BE2C (cell line): ENCODE results near the gene PCDHA7.
"Not testable (repeated sequence)": the region's sequence is repeated elsewhere in the genome, so short reads cannot be mapped to it uniquely, and the experiment has no call there.

Source experiments
- DNase-seq: peaks from one replicate; pipeline ENCODE4 v3.0.0-alpha.2; 2020
- H3K27me3 ChIP-seq: fragments of 250-450 bp; sonication (Bioruptor Pico); 2 replicates; pipeline ENCODE4 v1.5.1; 2020; ENCODE audit warnings: mild to moderate bottlenecking
- H3K36me3 ChIP-seq: fragments of 250-450 bp; sonication (Bioruptor Pico); 2 replicates; pipeline ENCODE4 v1.5.1; 2020; ENCODE audit warnings: mild to moderate bottlenecking
- H3K4me1 ChIP-seq: fragments of 250-450 bp; sonication (Bioruptor Pico); 2 replicates; pipeline ENCODE4 v1.5.1; 2020
- H3K4me3 ChIP-seq: 2 replicates; pipeline ENCODE4 v1.5.1; 2011; ENCODE audit warnings: low read depth, low read length
- H3K9me3 ChIP-seq: fragments of 250-450 bp; sonication (Bioruptor Pico); 2 replicates; pipeline ENCODE4 v1.5.1; 2020
- CTCF ChIP-seq: IDR thresholded peaks from 2 replicates; pipeline ENCODE4 v1.5.1; 2012; ENCODE audit warnings: mild to moderate bottlenecking, low read depth, low read length

PCDHA7 gene

GRCh38 chr5:140870221-140871201 lies 36.4 kb downstream of the PCDHA7 start:
- TF ChIP-seq CTCF: no peak
- Histone ChIP-seq H3K36me3 (peaks cover 3% of the 10 kb centered on the region), H3K4me3 (no peak overlapping the region), H3K27me3 (no peaks in the 10 kb centered on the region), H3K4me1 (no peaks in the 10 kb centered on the region), H3K9me3 (no peaks in the 10 kb centered on the region)
- no peak for DNase-seq

- H3K4me1 ChIP-seq: no peaks in the 10 kb centered on the region
- H3K4me3 ChIP-seq: no peak within 1 kb of the TSS
- peaks cover 7% of the 10 kb centered on the region for H3K36me3 ChIP-seq
- no peak for DNase-seq
- no peaks in the 10 kb centered on the region for H3K27me3 ChIP-seq
- H3K9me3 ChIP-seq: no peaks in the 10 kb centered on the region
- TF ChIP-seq CTCF: 0 out of 2 replicates have a peak, but pooled peaks have one; percentile 25
Observed at GRCh38 chr5:140875085-140876065, 41.3 kb downstream of the PCDHA7 start, which contains the start of gene PCDHA12. Gene PCDHA12 (plus strand): TSS chr5:140875308. CDS start chr5:140875473, 165 bp downstream.

GRCh38 chr5:140876541-140877261 lies 42.6 kb downstream of the PCDHA7 start:
- H3K4me3 ChIP-seq, DNase-seq, H3K9me3 ChIP-seq, H3K36me3 ChIP-seq, H3K27me3 ChIP-seq, H3K4me1 ChIP-seq: not testable (repeated sequence)

- no peak for DNase-seq
- H3K36me3 ChIP-seq: peaks cover 7% of the 10 kb centered on the region; the same call in 1 of the 2 replicates
- no peaks in the 10 kb centered on the region for H3K9me3 ChIP-seq
- H3K4me1 ChIP-seq: no peaks in the 10 kb centered on the region
- H3K27me3 ChIP-seq: no peaks in the 10 kb centered on the region
- H3K4me3 ChIP-seq: no peak overlapping the region
- no peak for TF ChIP-seq CTCF
Observed at GRCh38 chr5:140877262-140877581, 43.2 kb downstream of the PCDHA7 start.

GRCh38 chr5:140881889-140882590 lies 48.0 kb downstream of the PCDHA7 start, which contains the start of gene PCDHA13:
Gene PCDHA13 (plus strand): TSS chr5:140882124. CDS start chr5:140882269, 145 bp downstream.
- Histone ChIP-seq H3K27me3 (no peaks in the 10 kb centered on the region), H3K36me3 (no peaks in the 10 kb centered on the region), H3K4me1 (no peaks in the 10 kb centered on the region), H3K9me3 (no peaks in the 10 kb centered on the region), H3K4me3 (no peak within 1 kb of the TSS)
- TF ChIP-seq CTCF: no peak
- no peak for DNase-seq
